K562 (cell line): ENCODE measurements around the gene CFAP20DC.

ENCODE experiments used
- ARHGAP35 ChIP-seq: fragments of 450-650 bp; IDR thresholded peaks from 2 replicates; pipeline ENCODE4 v1.6.1; 2018; ENCODE audit not compliant: partially characterized antibody
- CBFB ChIP-seq: sonication (generic); formaldehyde crosslinking; IDR thresholded peaks from 2 replicates; pipeline ENCODE4 v1.4.0; 2020; ENCODE audit warnings: mild to moderate bottlenecking, missing genetic modification reagents
- KLF16 ChIP-seq: IDR thresholded peaks from 2 replicates; pipeline ENCODE4 v1.6.1; 2016; ENCODE audit warnings: antibody characterized with exemption
- NR2C1 ChIP-seq, 2 experiments: fragments of 450-650 bp; IDR thresholded peaks; 2 replicates each; pipeline ENCODE4 v1.6.1; 2017; ENCODE audit warnings: mild to moderate bottlenecking in 2 of 2, antibody characterized with exemption in 1 of 2, inconsistent platforms in 1 of 2, missing compliant biosample characterization in 1 of 2, missing genetic modification characterization in 1 of 2
- POLR2AphosphoS5 ChIP-seq: IDR thresholded peaks from 2 replicates; pipeline ENCODE4 v1.6.1; 2011; ENCODE audit warnings: mild to moderate bottlenecking, low read depth, low read length, moderate library complexity; ENCODE audit not compliant: control insufficient read depth, insufficient read depth
- ZFX ChIP-seq: sonication (generic); formaldehyde crosslinking; IDR thresholded peaks from 2 replicates; pipeline ENCODE4 v1.8.0; 2022; ENCODE audit warnings: mild to moderate bottlenecking, missing genetic modification reagents, moderate library complexity
- ZNF174 ChIP-seq: fragments of 250-450 bp; sonication (Bioruptor Pico); IDR thresholded peaks from 2 replicates; pipeline ENCODE4 v1.4.0; 2020; ENCODE audit warnings: mild to moderate bottlenecking
- ZNF41 ChIP-seq: fragments of 250-450 bp; sonication (Bioruptor Pico); conservative IDR thresholded peaks from 2 replicates; pipeline ENCODE4 v1.4.0; 2020; ENCODE audit warnings: mild to moderate bottlenecking
- ZNF431 ChIP-seq: sonication (generic); formaldehyde crosslinking; IDR thresholded peaks from 2 replicates; pipeline ENCODE4 v1.8.0; 2022; ENCODE audit warnings: mild to moderate bottlenecking, missing genetic modification reagents
- ZNF644 ChIP-seq: fragments of 200-800 bp; sonication (Bioruptor generic); IDR thresholded peaks from 2 replicates; pipeline ENCODE4 v1.6.1; 2016; ENCODE audit warnings: low read depth, missing genetic modification characterization, missing compliant biosample characterization
- TF ChIP-seq, protein P1 (sequence below), 2 experiments: fragments of 450-650 bp; formaldehyde crosslinking in 1 of 2; IDR thresholded peaks; 2 replicates each; pipeline versions ENCODE4 v1.4.0 to v1.6.1; 2014 to 2020; ENCODE audit warnings: mild to moderate bottlenecking in 2 of 2, borderline replicate concordance in 1 of 2, low read depth in 1 of 2
- TF ChIP-seq, protein P2 (sequence below), 3 experiments: IDR thresholded peaks in 2 of 3; conservative IDR thresholded peaks in 1 of 3; 2 replicates each; pipeline ENCODE4 v1.5.1; 2011 to 2012; ENCODE audit warnings: low read length in 3 of 3, mild to moderate bottlenecking in 3 of 3, control low read depth in 2 of 3, improper control_type of control experiment in 1 of 3, inconsistent platforms in 1 of 3, low read depth in 1 of 3, mixed read lengths in 1 of 3, moderate library complexity in 1 of 3; ENCODE audit not compliant: insufficient read depth in 2 of 3
- TF ChIP-seq, protein P3 (sequence below): sonication (generic); formaldehyde crosslinking; IDR thresholded peaks from 2 replicates; pipeline ENCODE4 v1.8.1; 2023; ENCODE audit warnings: mild to moderate bottlenecking, missing genetic modification reagents, moderate library complexity

DNA sequence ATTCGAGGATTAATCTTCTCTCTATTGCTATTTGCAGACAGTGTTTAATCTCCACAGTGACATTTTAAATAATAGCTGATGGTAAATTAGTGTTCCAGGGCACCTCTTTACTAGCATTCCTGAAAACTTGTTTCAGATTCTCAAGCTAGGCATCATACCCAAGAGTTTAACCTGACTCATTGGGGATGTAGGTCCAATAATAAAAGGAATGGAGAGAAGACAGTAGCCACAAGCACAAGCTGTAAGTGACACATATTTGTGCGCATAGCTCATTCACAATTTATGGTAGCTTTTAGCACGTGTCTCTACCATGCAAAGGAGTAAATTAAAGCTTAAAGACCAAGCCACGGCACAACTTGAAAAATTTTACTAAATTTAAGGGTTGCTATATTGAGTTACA is 212.0 kb downstream of the CFAP20DC start:
- TF ChIP-seq KLF16 (no peak), ZNF41 (CRISPR knock-in tag) (no peak), NR2C1 (IDR thresholded peaks at IDR 0.05) (no peak), NR2C1 (tag; IDR thresholded peaks at IDR 0.05) (no peak), POLR2AphosphoS5 (no peak), ZNF174 (CRISPR knock-in tag) (no peak), ZFX (CRISPR knock-in tag) (no peak), ARHGAP35 (no peak), ZNF644 (tag) (no peak), CBFB (CRISPR knock-in tag) (no peak), ZNF431 (no peak)
- TF ChIP-seq, protein P1, sequence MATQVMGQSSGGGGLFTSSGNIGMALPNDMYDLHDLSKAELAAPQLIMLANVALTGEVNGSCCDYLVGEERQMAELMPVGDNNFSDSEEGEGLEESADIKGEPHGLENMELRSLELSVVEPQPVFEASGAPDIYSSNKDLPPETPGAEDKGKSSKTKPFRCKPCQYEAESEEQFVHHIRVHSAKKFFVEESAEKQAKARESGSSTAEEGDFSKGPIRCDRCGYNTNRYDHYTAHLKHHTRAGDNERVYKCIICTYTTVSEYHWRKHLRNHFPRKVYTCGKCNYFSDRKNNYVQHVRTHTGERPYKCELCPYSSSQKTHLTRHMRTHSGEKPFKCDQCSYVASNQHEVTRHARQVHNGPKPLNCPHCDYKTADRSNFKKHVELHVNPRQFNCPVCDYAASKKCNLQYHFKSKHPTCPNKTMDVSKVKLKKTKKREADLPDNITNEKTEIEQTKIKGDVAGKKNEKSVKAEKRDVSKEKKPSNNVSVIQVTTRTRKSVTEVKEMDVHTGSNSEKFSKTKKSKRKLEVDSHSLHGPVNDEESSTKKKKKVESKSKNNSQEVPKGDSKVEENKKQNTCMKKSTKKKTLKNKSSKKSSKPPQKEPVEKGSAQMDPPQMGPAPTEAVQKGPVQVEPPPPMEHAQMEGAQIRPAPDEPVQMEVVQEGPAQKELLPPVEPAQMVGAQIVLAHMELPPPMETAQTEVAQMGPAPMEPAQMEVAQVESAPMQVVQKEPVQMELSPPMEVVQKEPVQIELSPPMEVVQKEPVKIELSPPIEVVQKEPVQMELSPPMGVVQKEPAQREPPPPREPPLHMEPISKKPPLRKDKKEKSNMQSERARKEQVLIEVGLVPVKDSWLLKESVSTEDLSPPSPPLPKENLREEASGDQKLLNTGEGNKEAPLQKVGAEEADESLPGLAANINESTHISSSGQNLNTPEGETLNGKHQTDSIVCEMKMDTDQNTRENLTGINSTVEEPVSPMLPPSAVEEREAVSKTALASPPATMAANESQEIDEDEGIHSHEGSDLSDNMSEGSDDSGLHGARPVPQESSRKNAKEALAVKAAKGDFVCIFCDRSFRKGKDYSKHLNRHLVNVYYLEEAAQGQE (IDR thresholded peaks at IDR 0.05; ENCODE audit: borderline replicate concordance): no peak
- TF ChIP-seq, protein P1 (CRISPR knock-in tag; IDR thresholded peaks at IDR 0.05; ENCODE audit: low read depth): no peak
- TF ChIP-seq, protein P2, sequence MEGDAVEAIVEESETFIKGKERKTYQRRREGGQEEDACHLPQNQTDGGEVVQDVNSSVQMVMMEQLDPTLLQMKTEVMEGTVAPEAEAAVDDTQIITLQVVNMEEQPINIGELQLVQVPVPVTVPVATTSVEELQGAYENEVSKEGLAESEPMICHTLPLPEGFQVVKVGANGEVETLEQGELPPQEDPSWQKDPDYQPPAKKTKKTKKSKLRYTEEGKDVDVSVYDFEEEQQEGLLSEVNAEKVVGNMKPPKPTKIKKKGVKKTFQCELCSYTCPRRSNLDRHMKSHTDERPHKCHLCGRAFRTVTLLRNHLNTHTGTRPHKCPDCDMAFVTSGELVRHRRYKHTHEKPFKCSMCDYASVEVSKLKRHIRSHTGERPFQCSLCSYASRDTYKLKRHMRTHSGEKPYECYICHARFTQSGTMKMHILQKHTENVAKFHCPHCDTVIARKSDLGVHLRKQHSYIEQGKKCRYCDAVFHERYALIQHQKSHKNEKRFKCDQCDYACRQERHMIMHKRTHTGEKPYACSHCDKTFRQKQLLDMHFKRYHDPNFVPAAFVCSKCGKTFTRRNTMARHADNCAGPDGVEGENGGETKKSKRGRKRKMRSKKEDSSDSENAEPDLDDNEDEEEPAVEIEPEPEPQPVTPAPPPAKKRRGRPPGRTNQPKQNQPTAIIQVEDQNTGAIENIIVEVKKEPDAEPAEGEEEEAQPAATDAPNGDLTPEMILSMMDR (IDR thresholded peaks at IDR 0.05 in 2 of 3, conservative IDR thresholded peaks at IDR 0.05 in 1 of 3; ENCODE audit: insufficient read depth in 2 of 3, low read depth in 1 of 3, low read length in 3 of 3): no peak
- TF ChIP-seq, protein P3, sequence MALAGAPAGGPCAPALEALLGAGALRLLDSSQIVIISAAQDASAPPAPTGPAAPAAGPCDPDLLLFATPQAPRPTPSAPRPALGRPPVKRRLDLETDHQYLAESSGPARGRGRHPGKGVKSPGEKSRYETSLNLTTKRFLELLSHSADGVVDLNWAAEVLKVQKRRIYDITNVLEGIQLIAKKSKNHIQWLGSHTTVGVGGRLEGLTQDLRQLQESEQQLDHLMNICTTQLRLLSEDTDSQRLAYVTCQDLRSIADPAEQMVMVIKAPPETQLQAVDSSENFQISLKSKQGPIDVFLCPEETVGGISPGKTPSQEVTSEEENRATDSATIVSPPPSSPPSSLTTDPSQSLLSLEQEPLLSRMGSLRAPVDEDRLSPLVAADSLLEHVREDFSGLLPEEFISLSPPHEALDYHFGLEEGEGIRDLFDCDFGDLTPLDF: no peak
